NB4 (cell line): ENCODE measurements around the gene CFAP299.

ENCODE experiments used
- DNase-seq: peaks from one replicate; pipeline ENCODE4 v3.0.0; 2010; ENCODE audit warnings: low read depth
- H3K4me3 ChIP-seq: one replicate; pipeline ENCODE4 v1.5.1; 2011; ENCODE audit warnings: mild to moderate bottlenecking, low read depth, low read length, moderate library complexity
- CTCF ChIP-seq: IDR thresholded peaks from one replicate; pipeline ENCODE4 v1.5.1; 2012; ENCODE audit warnings: low read depth, low read length
- MAX ChIP-seq: IDR thresholded peaks from 2 replicates; pipeline ENCODE4 v1.6.1; 2011; ENCODE audit warnings: low read depth, low read length
- MYC ChIP-seq: IDR thresholded peaks from 2 replicates; pipeline ENCODE4 v1.6.1; 2011; ENCODE audit warnings: low read depth, low read length
- POLR2A ChIP-seq: IDR thresholded peaks from 2 replicates; pipeline ENCODE4 v1.6.1; 2011; ENCODE audit warnings: mild to moderate bottlenecking; ENCODE audit not compliant: insufficient read length; ENCODE audit errors: extremely low read depth

CFAP299 gene

GRCh38 chr4:80374180-80374579 lies 38.6 kb downstream of the CFAP299 start:
- no peak for DNase-seq
- H3K4me3 ChIP-seq = no peak overlapping the region
- no peak for TF ChIP-seq MYC
- no peak for TF ChIP-seq POLR2A
- no peak for TF ChIP-seq MAX
- no peak for TF ChIP-seq CTCF

GRCh38 chr4:80382090-80382832 lies 46.7 kb downstream of the CFAP299 start:
- TF ChIP-seq CTCF (no peak), MAX (no peak), POLR2A (no peak), MYC (no peak)

GRCh38 chr4:80385397-80386280 lies 50.1 kb downstream of the CFAP299 start:
- DNase-seq = no peak
- no peak overlapping the region for H3K4me3 ChIP-seq
- TF ChIP-seq POLR2A (no peak), CTCF (no peak), MAX (no peak), MYC (no peak)

More at GRCh38 chr4:80382090-80382832, 46.7 kb downstream of the CFAP299 start:
- no peak for DNase-seq
- no peak overlapping the region for H3K4me3 ChIP-seq

- no peak for DNase-seq
- H3K4me3 ChIP-seq = no peak overlapping the region
- no peak for TF ChIP-seq MAX
- TF ChIP-seq POLR2A = no peak
- TF ChIP-seq MYC = no peak
- TF ChIP-seq CTCF = no peak
Observed at GRCh38 chr4:80386281-80386886, 50.9 kb downstream of the CFAP299 start.

- no peak for DNase-seq
- H3K4me3 ChIP-seq = no peak overlapping the region
- TF ChIP-seq MYC (no peak), CTCF (no peak), POLR2A (no peak), MAX (no peak)
Observed at GRCh38 chr4:80387390-80388283, 52.1 kb downstream of the CFAP299 start.
